H1 (cell line): ENCODE data around the gene NUP133. TPM values are rescaled to one million over a fixed set of nuclear protein-coding genes. Genes with fewer than 3 reads are reported as not detected.

Source experiments
- CTCF ChIA-PET: fragments of 300-600 bp; sonication (Branson Sonifier 250); formaldehyde crosslinking; loops from one replicate; lab custom pipeline; 2021; ENCODE audit not compliant: partially characterized antibody; lab: Charles Lee
- POLR2A ChIA-PET: fragments of 300-600 bp; sonication (Branson Sonifier 250); formaldehyde crosslinking; loops from one replicate; lab custom pipeline; 2021; ENCODE audit warnings: inconsistent platforms; ENCODE audit not compliant: partially characterized antibody; lab: Charles Lee
- DNase-seq, 2 experiments: peaks; one replicate each; pipeline versions ENCODE4 v3.0.0 to v3.0.0-alpha.2; 2010 to 2022; ENCODE audit warnings: low spot score in 2 of 2, low read depth in 1 of 2, mixed read lengths in 1 of 2
- FAIRE-seq: peaks from 2 replicates; lab custom pipeline; 2011; peaks lifted over from hg19 to GRCh38; lab: Jason Lieb, UNC
- H2AFZ ChIP-seq: 2 replicates; pipeline ENCODE4 v1.8.1; 2012; ENCODE audit warnings: low read length, inconsistent platforms
- H2AK5ac ChIP-seq: 2 replicates; pipeline ENCODE4 v1.6.1; 2013; ENCODE audit warnings: low read depth, low read length
- H2BK120ac ChIP-seq: replicated peaks from 2 replicates; pipeline ENCODE3; 2013; ENCODE audit warnings: low read depth, low read length, inconsistent platforms
- H2BK12ac ChIP-seq: 2 replicates; pipeline ENCODE4 v1.6.1; 2013; ENCODE audit warnings: low read depth, low read length
- H2BK15ac ChIP-seq: 2 replicates; pipeline ENCODE4 v1.6.1; 2013; ENCODE audit warnings: low read length
- H2BK20ac ChIP-seq: 2 replicates; pipeline ENCODE4 v1.6.1; 2013; ENCODE audit warnings: low read length
- H2BK5ac ChIP-seq: 2 replicates; pipeline ENCODE4 v1.6.1; 2013; ENCODE audit warnings: low read depth, low read length
- H3K14ac ChIP-seq: 2 replicates; pipeline ENCODE4 v1.6.1; 2013; ENCODE audit warnings: inconsistent platforms; ENCODE audit not compliant: insufficient read length
- H3K18ac ChIP-seq: 2 replicates; pipeline ENCODE4 v1.6.1; 2013; ENCODE audit warnings: low read length; ENCODE audit errors: extremely low read depth
- H3K23ac ChIP-seq: 2 replicates; pipeline ENCODE4 v1.6.1; 2013; ENCODE audit warnings: inconsistent platforms; ENCODE audit not compliant: insufficient read length
- H3K23me2 ChIP-seq: 2 replicates; pipeline ENCODE4 v1.6.1; 2013; ENCODE audit warnings: low read depth, low read length
- H3K27ac ChIP-seq: 2 replicates; pipeline ENCODE4 v1.6.1; 2011; ENCODE audit warnings: low read depth, low read length, inconsistent platforms
- H3K27me3 ChIP-seq, 4 experiments: replicated peaks in 1 of 4; 1 replicate in 1 of 4; 2 replicates in 3 of 4; pipeline versions ENCODE4 v1.6.1 to v1.8.1; 2011 to 2013; ENCODE audit warnings: low read length in 3 of 4, mild to moderate bottlenecking in 3 of 4, inconsistent platforms in 2 of 4, mixed read lengths in 2 of 4, moderate library complexity in 1 of 4; ENCODE audit not compliant: control insufficient read depth in 3 of 4, insufficient read depth in 3 of 4; ENCODE audit errors: extremely low read depth in 1 of 4
- H3K36me3 ChIP-seq, 4 experiments: 2 replicates each; pipeline versions ENCODE4 v1.6.1 to v1.8.1; 2011 to 2013; ENCODE audit warnings: mild to moderate bottlenecking in 4 of 4, low read length in 3 of 4, moderate library complexity in 2 of 4, control low read depth in 1 of 4, inconsistent platforms in 1 of 4; ENCODE audit not compliant: insufficient read depth in 4 of 4, control insufficient read depth in 2 of 4
- H3K4ac ChIP-seq: replicated peaks from 2 replicates; pipeline ENCODE3; 2013; ENCODE audit warnings: low read length, low read depth, mixed read lengths, inconsistent platforms; ENCODE audit not compliant: insufficient read length
- H3K4me1 ChIP-seq, 4 experiments: replicated peaks in 1 of 4; 1 replicate in 1 of 4; 2 replicates in 3 of 4; pipeline versions ENCODE4 v1.6.1 to v1.8.1; 2011 to 2013; ENCODE audit warnings: low read length in 3 of 4, inconsistent platforms in 2 of 4, mixed read lengths in 1 of 4; ENCODE audit not compliant: insufficient read depth in 4 of 4, control insufficient read depth in 3 of 4
- H3K4me2 ChIP-seq, 2 experiments: 2 replicates each; pipeline versions ENCODE4 v1.6.1 to v1.8.1; 2011 to 2013; ENCODE audit warnings: low read depth in 2 of 2, low read length in 2 of 2, control low read depth in 1 of 2, inconsistent platforms in 1 of 2, mild to moderate bottlenecking in 1 of 2; ENCODE audit not compliant: insufficient read depth in 1 of 2
- H3K4me3 ChIP-seq, 4 experiments: fragments of 200-600, 300-600 bp in 1 of 4; sonication (generic), shearing (Covaris generic), sonication (Bioruptor Twin) in 1 of 4; 2 replicates each; pipeline versions ENCODE4 v1.5.1 to v1.8.1; 2011 to 2016; ENCODE audit warnings: low read length in 4 of 4, low read depth in 3 of 4, control low read depth in 2 of 4, inconsistent platforms in 2 of 4, mild to moderate bottlenecking in 2 of 4, mixed read lengths in 1 of 4, moderate library complexity in 1 of 4; ENCODE audit not compliant: insufficient read depth in 2 of 4; ENCODE audit errors: extremely low read depth in 1 of 4
- H3K56ac ChIP-seq: replicated peaks from 2 replicates; pipeline ENCODE3; 2013; ENCODE audit warnings: low read depth, mild to moderate bottlenecking, mixed read lengths, low read length, inconsistent platforms; ENCODE audit not compliant: insufficient read length
- H3K79me1 ChIP-seq: 2 replicates; pipeline ENCODE4 v1.6.1; 2013; ENCODE audit warnings: low read depth, low read length, control low read depth
- H3K79me2 ChIP-seq, 2 experiments: 2 replicates each; pipeline versions ENCODE4 v1.6.1 to v1.8.1; 2012 to 2013; ENCODE audit warnings: low read length in 2 of 2, mild to moderate bottlenecking in 2 of 2, inconsistent platforms in 1 of 2; ENCODE audit not compliant: insufficient read depth in 2 of 2, control insufficient read depth in 1 of 2
- H3K9ac ChIP-seq, 4 experiments: replicated peaks in 1 of 4; 1 replicate in 1 of 4; 2 replicates in 3 of 4; pipeline versions ENCODE4 v1.6.1 to v1.8.1; 2011 to 2013; ENCODE audit warnings: low read depth in 3 of 4, low read length in 3 of 4, control low read depth in 2 of 4, mild to moderate bottlenecking in 2 of 4, moderate library complexity in 2 of 4, inconsistent platforms in 1 of 4; ENCODE audit errors: extremely low read depth in 1 of 4
- H3K9me3 ChIP-seq, 2 experiments: 2 replicates each; pipeline versions ENCODE4 v1.6.1 to v1.8.1; 2012 to 2013; ENCODE audit warnings: mild to moderate bottlenecking in 2 of 2, moderate library complexity in 2 of 2, control low read depth in 1 of 2, inconsistent platforms in 1 of 2, low read depth in 1 of 2, low read length in 1 of 2, mixed read lengths in 1 of 2; ENCODE audit not compliant: insufficient read depth in 2 of 2
- H4K20me1 ChIP-seq, 2 experiments: replicated peaks in 1 of 2; 2 replicates each; pipeline versions ENCODE3 to v1.8.1; 2011 to 2013; ENCODE audit warnings: inconsistent platforms in 2 of 2, low read length in 2 of 2, mild to moderate bottlenecking in 1 of 2; ENCODE audit not compliant: insufficient read depth in 2 of 2, control insufficient read depth in 1 of 2
- H4K5ac ChIP-seq: 2 replicates; pipeline ENCODE4 v1.6.1; 2013; ENCODE audit warnings: low read length, low read depth, mixed read lengths, inconsistent platforms; ENCODE audit not compliant: insufficient read length
- H4K8ac ChIP-seq: 2 replicates; pipeline ENCODE4 v1.8.0; 2013; ENCODE audit warnings: mild to moderate bottlenecking, moderate library complexity, low read length, inconsistent platforms; ENCODE audit not compliant: insufficient read depth; ENCODE audit errors: extremely low read depth
- H4K91ac ChIP-seq: replicated peaks from 2 replicates; pipeline ENCODE3; 2013; ENCODE audit warnings: low read length, mixed read lengths, inconsistent platforms; ENCODE audit not compliant: insufficient read length
- ASH2L ChIP-seq: fragments of 200-600, 300-600 bp; sonication (generic); IDR thresholded peaks from one replicate; pipeline ENCODE4 v1.7.1; 2017; ENCODE audit warnings: low read length
- CHD1 ChIP-seq: IDR thresholded peaks from 2 replicates; pipeline ENCODE4 v1.6.1; 2012; ENCODE audit warnings: low read depth, low read length, improper control_type of control experiment
- E2F6 ChIP-seq: IDR thresholded peaks from 2 replicates; pipeline ENCODE4 v1.6.1; 2012; ENCODE audit warnings: inconsistent platforms
- EGR1 ChIP-seq: IDR thresholded peaks from 2 replicates; pipeline ENCODE4 v1.6.1; 2011; ENCODE audit warnings: low read depth, low read length, borderline replicate concordance
- EP300 ChIP-seq, 2 experiments: IDR thresholded peaks; 1 replicate in 1 of 2; 2 replicates in 1 of 2; pipeline ENCODE4 v1.6.1; 2011 to 2012; ENCODE audit warnings: low read depth in 2 of 2, low read length in 2 of 2, mild to moderate bottlenecking in 2 of 2, borderline replicate concordance in 1 of 2, inconsistent platforms in 1 of 2, moderate library complexity in 1 of 2
- JUN ChIP-seq: IDR thresholded peaks from 2 replicates; pipeline ENCODE4 v1.6.1; 2011; ENCODE audit warnings: low read depth, mild to moderate bottlenecking, improper control_type of control experiment, low read length
- KDM5A ChIP-seq: fragments of 200-600 bp; IDR thresholded peaks from 2 replicates; pipeline ENCODE4 v1.7.1; 2012; ENCODE audit warnings: mild to moderate bottlenecking, low read length, inconsistent platforms, mixed read lengths
- POU5F1 ChIP-seq: IDR thresholded peaks from 2 replicates; pipeline ENCODE4 v1.6.1; 2011; ENCODE audit warnings: low read depth, mild to moderate bottlenecking, low read length, moderate library complexity
- RBBP5 ChIP-seq: IDR thresholded peaks from 2 replicates; pipeline ENCODE4 v1.7.1; 2012; ENCODE audit warnings: low read depth, mild to moderate bottlenecking, inconsistent platforms, low read length, moderate library complexity, borderline replicate concordance
- SRF ChIP-seq: IDR thresholded peaks from 2 replicates; pipeline ENCODE4 v1.6.1; 2011; ENCODE audit warnings: mild to moderate bottlenecking, low read depth, low read length, moderate library complexity
- SUZ12 ChIP-seq: fragments of 200-600 bp; sonication (generic); IDR thresholded peaks from 2 replicates; pipeline ENCODE4 v1.6.1; 2012; ENCODE audit warnings: mild to moderate bottlenecking, inconsistent platforms, low read length, moderate library complexity, mixed read lengths
- ZNF274 ChIP-seq: IDR thresholded peaks from 2 replicates; pipeline ENCODE4 v1.7.0; 2012; ENCODE audit warnings: low read length, borderline replicate concordance; ENCODE audit errors: extremely low read depth
- whole genome bisulfite sequencing, 2 experiments: shearing (Covaris generic) in 1 of 2; methylation state at CpG; one replicate each; pipeline versions ENCODE4 v1.1.6 to v1.1.7; 2013 to 2015; ENCODE audit warnings: low lambda C conversion rate in 2 of 2, mixed read lengths in 2 of 2, inconsistent platforms in 1 of 2, low coverage in 1 of 2, missing lambda C conversion rate in 1 of 2; ENCODE audit not compliant: insufficient replicate concordance in 2 of 2, insufficient coverage in 1 of 2, insufficient read length in 1 of 2; ENCODE audit errors: extremely low coverage in 1 of 2, missing lambda C conversion rate in 1 of 2; 5-methylcytosine and 5-hydroxymethylcytosine counted together
- polyA plus RNA-seq, 7 experiments: library from polyadenylated mRNA; depleted of rRNA in 3 of 7; stranded (reverse) in 5 of 7; unstranded in 2 of 7; fragments of >200 nt in 5 of 7; fragments of 200-250 nt in 2 of 7; gene quantifications; 1 replicate in 5 of 7; 2 replicates in 1 of 7; 4 replicates in 1 of 7; pipeline versions ENCODE4 v1.2.1 to v1.2.3, GENCODE V29; 2011 to 2013; ENCODE audit warnings: missing spikeins in 2 of 7, mixed read lengths in 2 of 7
- total RNA-seq: library from RNA; stranded (reverse); fragmentation: NEBNext Ultra II Directional; extraction: Animal tissue kit (Norgen Biotek cat#: 25700); gene quantifications from 2 replicates; pipeline ENCODE4 v1.2.1, GENCODE V29; 2021

Gene NUP133
- total and polyA plus RNA-seq, 2 of the 8 experiments (the other 6 are each of a cell fraction or from before 2014, with no cell fraction given) = 20.6 to 72.1 TPM

- peaks cover 0 to 3% of the 10 kb centered on the region in 2 experiments for H4K20me1 ChIP-seq
- peaks cover 7% of the 10 kb centered on the region for H3K23me2 ChIP-seq
- no peak overlapping the region for H4K5ac ChIP-seq
- no peak overlapping the region for H2BK5ac ChIP-seq
- no peaks in the 10 kb centered on the region; the same call in 1 of the 2 replicates for H3K79me1 ChIP-seq
- H3K4me2 ChIP-seq = peak overlapping the region; percentile 60 to 76
- 19% methylated on average over 16 of the region's 16 CpGs; no CpG with 5 or more reads in 1 of the 2 experiments for WGBS, 2 experiments
- H4K91ac ChIP-seq = no peak overlapping the region
- H2BK15ac ChIP-seq = no peak overlapping the region
- DNase-seq (peak; percentile 53 to 95), FAIRE-seq (peak; percentile 19)
- CTCF ChIA-PET = interaction anchor here (0.6 to 7.2 kb wide), 8 partner anchors 10 to 60 kb away, joined by 3 to 47 read pairs (median 5); no protein-coding TSS in a partner anchor
- no peak overlapping the region for H3K4ac ChIP-seq
- peak overlapping the region; percentile 9; the same call in 1 of the 2 replicates for H3K18ac ChIP-seq
- H3K4me3 ChIP-seq = peak overlapping the region in 3 of 4 experiments; percentile 15 to 43 (median 23); a peak in 4 of 8 replicates
- POLR2A ChIA-PET = interaction anchor here (0.8 to 6.1 kb wide), 5 partner anchors 10 to 78 kb away, joined by 3 to 48 read pairs (median 4); partner anchors contain the start of gene NUP133
- no peak overlapping the region for H3K23ac ChIP-seq
- no peak overlapping the region for H3K9ac ChIP-seq
- H3K9me3 ChIP-seq = no peaks in the 10 kb centered on the region
- H4K8ac ChIP-seq = no peak overlapping the region
- no peak overlapping the region for H3K56ac ChIP-seq
- no peaks in the 10 kb centered on the region for H3K79me2 ChIP-seq
- no peak overlapping the region for H2BK12ac ChIP-seq
- peaks cover 0 to 18% (median 10%) of the 10 kb centered on the region in 4 experiments; a peak in 6 of 7 replicates for H3K4me1 ChIP-seq
- no peak overlapping the region for H2AK5ac ChIP-seq
- H3K27me3 ChIP-seq = peaks cover 35 to 60% (median 56%) of the 10 kb centered on the region in 4 experiments
- no peak overlapping the region for H3K14ac ChIP-seq
- H3K36me3 ChIP-seq = no peaks in the 10 kb centered on the region; a peak in 1 of 8 replicates
- H3K27ac ChIP-seq = no peak overlapping the region
- H2BK120ac ChIP-seq = no peak overlapping the region
- no peak overlapping the region for H2BK20ac ChIP-seq
- no peak overlapping the region for H2AFZ ChIP-seq
- no peak for TF ChIP-seq KDM5A
- TF ChIP-seq CHD1 = no peak
- no peak for TF ChIP-seq E2F6
- TF ChIP-seq POU5F1 = no peak
- TF ChIP-seq EGR1 = no peak
- TF ChIP-seq RBBP5 = 0 out of 2 replicates have a peak, but pooled peaks have one; percentile 37
- no peak for TF ChIP-seq ASH2L
- 0 out of 2 replicates have a peak, but pooled peaks have one; percentile 12 for TF ChIP-seq SUZ12
- no peak for TF ChIP-seq JUN
- no peak for TF ChIP-seq ZNF274
- TF ChIP-seq EP300 (IDR thresholded peaks at IDR 0.05; ENCODE audit: borderline replicate concordance in 1 of 2, low read depth in 2 of 2, low read length in 2 of 2) = no peak
- no peak for TF ChIP-seq SRF
These were observed 77.3 kb downstream of the NUP133 start for GRCh38 chr1:229430761-229431283.
